ENCODE measurements around the gene LAMC3. TPM values are rescaled to one million over a fixed set of nuclear protein-coding genes. Genes with fewer than 3 reads are reported as not detected.

Gene LAMC3
- total and polyA plus RNA-seq, 9 of the 15 experiments (the other 6 are each of a cell fraction or from before 2014, with no cell fraction given) = 0.10 TPM; not detected in 8

DNA sequence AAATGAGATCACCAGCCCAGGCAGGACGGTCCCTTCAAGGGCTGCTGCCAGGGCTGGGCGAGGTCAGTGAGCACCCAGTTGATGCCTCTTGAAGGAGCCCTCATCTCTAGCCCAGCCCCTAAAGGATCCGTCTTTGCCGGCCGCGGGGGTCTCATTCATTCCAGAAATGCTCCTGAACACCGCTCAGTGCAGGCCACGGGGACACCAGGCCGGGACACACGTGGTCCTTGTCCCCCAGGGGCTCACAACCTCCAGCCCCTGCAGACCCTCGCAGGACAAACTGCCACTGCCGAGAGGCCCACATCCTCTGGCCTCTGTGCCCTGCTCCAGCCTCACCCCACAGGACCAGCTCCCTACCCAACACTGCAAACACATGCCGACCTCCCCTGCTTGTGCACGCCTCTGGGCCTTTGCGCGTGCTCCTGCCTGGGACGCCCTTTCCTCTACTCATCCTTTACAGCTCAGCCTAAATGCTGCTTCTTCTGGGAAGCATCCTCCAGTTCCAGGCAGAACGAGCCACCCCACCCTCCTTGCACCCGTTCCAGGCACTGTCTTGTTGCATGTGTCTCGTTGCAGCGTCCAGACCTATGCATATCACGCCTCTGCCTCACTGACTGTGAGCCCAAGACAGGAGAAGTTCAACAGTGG is 10.3 kb upstream of the LAMC3 start (continued):
- TF ChIP-seq KLF6 (CRISPR knock-in tag; IDR thresholded peaks at IDR 0.05; ENCODE audit: borderline replicate concordance) = no peak

DNA sequence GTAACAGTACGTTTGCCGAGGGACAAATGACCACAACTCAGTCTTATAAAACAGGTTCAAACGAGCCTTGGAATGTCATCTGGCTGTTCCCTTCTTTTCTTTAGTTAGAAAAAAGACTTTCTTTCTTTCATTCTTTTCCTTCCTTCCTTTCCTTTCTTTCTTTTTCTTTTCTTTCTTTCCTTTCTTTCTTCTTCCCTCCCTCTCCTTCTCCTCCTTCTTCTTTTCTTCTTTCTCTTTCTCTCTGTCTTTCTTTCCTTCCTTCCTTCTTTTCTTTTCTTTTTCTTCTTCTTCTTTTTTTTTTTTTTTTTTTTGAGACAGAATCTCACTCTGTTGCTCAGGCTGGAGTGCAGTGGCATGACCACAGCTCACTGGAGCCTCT is 9.7 kb upstream of the LAMC3 start:
- in situ Hi-C loops (cut with MboI) = loop anchor here (5.0 to 25.0 kb wide), 2 partner anchors 127 to 287 kb away; no protein-coding TSS in a partner anchor
- POLR2A ChIA-PET = interaction anchor here (0.7 to 13.1 kb wide), 15 partner anchors 6 to 181 kb away, joined by 3 to 131 read pairs (median 5); partner anchors contain the start of gene LAMC3
- TF ChIP-seq, protein P1, sequence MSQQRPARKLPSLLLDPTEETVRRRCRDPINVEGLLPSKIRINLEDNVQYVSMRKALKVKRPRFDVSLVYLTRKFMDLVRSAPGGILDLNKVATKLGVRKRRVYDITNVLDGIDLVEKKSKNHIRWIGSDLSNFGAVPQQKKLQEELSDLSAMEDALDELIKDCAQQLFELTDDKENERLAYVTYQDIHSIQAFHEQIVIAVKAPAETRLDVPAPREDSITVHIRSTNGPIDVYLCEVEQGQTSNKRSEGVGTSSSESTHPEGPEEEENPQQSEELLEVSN (IDR thresholded peaks at IDR 0.05; ENCODE audit: borderline replicate concordance in 1 of 2, extremely low read depth in 1 of 2, insufficient read depth in 1 of 2, insufficient read length in 1 of 2, low read depth in 1 of 2, low read length in 1 of 2, poor library complexity in 1 of 2, severe bottlenecking in 1 of 2) = no peak
- TF ChIP-seq PHB (CRISPR knock-in tag; IDR thresholded peaks at IDR 0.05) (no peak), TEAD4 (IDR thresholded peaks at IDR 0.05; ENCODE audit: low read length) (no peak), TEAD4 (CRISPR knock-in tag; IDR thresholded peaks at IDR 0.05; ENCODE audit: borderline replicate concordance) (no peak), CHD2 (IDR thresholded peaks at IDR 0.05; ENCODE audit: low read depth, low read length) (no peak), RBM34 (IDR thresholded peaks at IDR 0.05; ENCODE audit: borderline replicate concordance, insufficient read depth, low read length) (no peak)
- TF ChIP-seq, protein P2, sequence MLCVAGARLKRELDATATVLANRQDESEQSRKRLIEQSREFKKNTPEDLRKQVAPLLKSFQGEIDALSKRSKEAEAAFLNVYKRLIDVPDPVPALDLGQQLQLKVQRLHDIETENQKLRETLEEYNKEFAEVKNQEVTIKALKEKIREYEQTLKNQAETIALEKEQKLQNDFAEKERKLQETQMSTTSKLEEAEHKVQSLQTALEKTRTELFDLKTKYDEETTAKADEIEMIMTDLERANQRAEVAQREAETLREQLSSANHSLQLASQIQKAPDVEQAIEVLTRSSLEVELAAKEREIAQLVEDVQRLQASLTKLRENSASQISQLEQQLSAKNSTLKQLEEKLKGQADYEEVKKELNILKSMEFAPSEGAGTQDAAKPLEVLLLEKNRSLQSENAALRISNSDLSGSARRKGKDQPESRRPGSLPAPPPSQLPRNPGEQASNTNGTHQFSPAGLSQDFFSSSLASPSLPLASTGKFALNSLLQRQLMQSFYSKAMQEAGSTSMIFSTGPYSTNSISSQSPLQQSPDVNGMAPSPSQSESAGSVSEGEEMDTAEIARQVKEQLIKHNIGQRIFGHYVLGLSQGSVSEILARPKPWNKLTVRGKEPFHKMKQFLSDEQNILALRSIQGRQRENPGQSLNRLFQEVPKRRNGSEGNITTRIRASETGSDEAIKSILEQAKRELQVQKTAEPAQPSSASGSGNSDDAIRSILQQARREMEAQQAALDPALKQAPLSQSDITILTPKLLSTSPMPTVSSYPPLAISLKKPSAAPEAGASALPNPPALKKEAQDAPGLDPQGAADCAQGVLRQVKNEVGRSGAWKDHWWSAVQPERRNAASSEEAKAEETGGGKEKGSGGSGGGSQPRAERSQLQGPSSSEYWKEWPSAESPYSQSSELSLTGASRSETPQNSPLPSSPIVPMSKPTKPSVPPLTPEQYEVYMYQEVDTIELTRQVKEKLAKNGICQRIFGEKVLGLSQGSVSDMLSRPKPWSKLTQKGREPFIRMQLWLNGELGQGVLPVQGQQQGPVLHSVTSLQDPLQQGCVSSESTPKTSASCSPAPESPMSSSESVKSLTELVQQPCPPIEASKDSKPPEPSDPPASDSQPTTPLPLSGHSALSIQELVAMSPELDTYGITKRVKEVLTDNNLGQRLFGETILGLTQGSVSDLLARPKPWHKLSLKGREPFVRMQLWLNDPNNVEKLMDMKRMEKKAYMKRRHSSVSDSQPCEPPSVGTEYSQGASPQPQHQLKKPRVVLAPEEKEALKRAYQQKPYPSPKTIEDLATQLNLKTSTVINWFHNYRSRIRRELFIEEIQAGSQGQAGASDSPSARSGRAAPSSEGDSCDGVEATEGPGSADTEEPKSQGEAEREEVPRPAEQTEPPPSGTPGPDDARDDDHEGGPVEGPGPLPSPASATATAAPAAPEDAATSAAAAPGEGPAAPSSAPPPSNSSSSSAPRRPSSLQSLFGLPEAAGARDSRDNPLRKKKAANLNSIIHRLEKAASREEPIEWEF (CRISPR knock-in tag; IDR thresholded peaks at IDR 0.05) = no peak

More for the DNA sequence above, 9.7 kb upstream of the LAMC3 start:
- FAIRE-seq (no peak), DNase-seq (ENCODE audit: extremely low read depth in 1 of 4, low spot score in 3 of 4) (no peak), ATAC-seq (no peak)
- BruUV-seq (replicated peaks) = no TSS peak
- Histone ChIP-seq H3K9me1 (ENCODE audit: control insufficient read depth, insufficient read depth, low read length) (no peaks in the 10 kb centered on the region), H2AFZ (ENCODE audit: low read depth, low read length) (no peak overlapping the region), H3K9me3 (replicated peaks; ENCODE audit: control insufficient read depth, insufficient read depth, low read depth, low read length) (no peaks in the 10 kb centered on the region; the same call in 1 of the 2 replicates), H3K9ac (ENCODE audit: insufficient read depth in 1 of 2, low read depth in 2 of 2, low read length in 2 of 2) (no peak overlapping the region), H3K4me2 (ENCODE audit: insufficient read depth, low read length) (no peak overlapping the region), H3K79me2 (ENCODE audit: control insufficient read depth, insufficient read depth, low read length) (no peaks in the 10 kb centered on the region), H3K4me3 (no peak overlapping the region), H3K4me1 (replicated peaks in 1 of 2; ENCODE audit: control insufficient read depth in 2 of 2, insufficient read depth in 2 of 2, low read length in 2 of 2) (peaks cover 0 to 17% of the 10 kb centered on the region in 2 experiments; a peak in 3 of 5 replicates), H3K27me3 (ENCODE audit: control insufficient read depth in 2 of 2, insufficient read depth in 2 of 2, low read length in 2 of 2) (peaks cover 74 to 95% of the 10 kb centered on the region in 2 experiments), H3K36me3 (ENCODE audit: control insufficient read depth, insufficient read depth, low read length) (no peaks in the 10 kb centered on the region), H3K27ac (ENCODE audit: extremely low read depth, low read depth, low read length) (no peak overlapping the region), H4K20me1 (replicated peaks; ENCODE audit: control insufficient read depth, insufficient read depth, low read length) (peaks cover 69% of the 10 kb centered on the region)
- intact Hi-C loops (cut with micrococcal nuclease) = loop anchor here (2.0 kb wide), 1 partner anchor 58 kb away; no protein-coding TSS in a partner anchor
- 2% methylated on average over 3 of the region's 3 CpGs for WGBS (ENCODE audit: insufficient coverage, low coverage, missing lambda C conversion rate)
- CTCF ChIA-PET (ENCODE audit: low intra/inter-chr PET ratio) = interaction anchor here (1.7 to 4.5 kb wide), 4 partner anchors 48 to 136 kb away, joined by 5 to 44 read pairs (median 22); no protein-coding TSS in a partner anchor

All from K562 (cell line).